ENCODE results near the gene ADAMTS2.

DNA sequence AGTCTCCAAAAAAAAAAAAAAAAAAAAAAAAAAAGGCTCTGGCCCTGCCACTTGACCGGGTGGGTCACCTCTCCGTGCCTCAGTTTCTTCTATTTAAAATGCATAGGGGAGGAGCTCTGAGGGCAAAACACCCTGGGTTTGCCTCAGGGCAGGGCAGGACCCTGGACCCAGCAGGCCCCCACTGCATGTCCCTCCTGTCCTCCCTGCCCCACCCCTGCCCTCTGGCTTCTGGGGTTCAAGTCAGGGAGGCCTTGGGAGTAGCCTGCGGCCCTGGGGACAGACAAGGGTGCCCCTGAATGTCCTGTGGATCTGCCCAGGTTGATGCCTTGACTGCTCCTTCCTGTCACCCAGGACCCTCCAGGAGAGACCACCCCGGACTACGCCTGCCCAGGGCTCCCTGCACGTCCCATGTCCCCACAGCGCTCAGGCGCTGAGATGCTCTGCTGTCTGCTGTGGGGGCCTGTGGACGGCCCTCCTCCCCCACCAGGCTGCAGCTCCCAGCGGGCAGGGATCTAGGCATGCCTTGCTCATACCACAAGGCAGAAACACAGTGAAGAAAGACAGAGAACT lies 35.4 kb downstream of the ADAMTS2 start:
- TF ChIP-seq, protein P1, sequence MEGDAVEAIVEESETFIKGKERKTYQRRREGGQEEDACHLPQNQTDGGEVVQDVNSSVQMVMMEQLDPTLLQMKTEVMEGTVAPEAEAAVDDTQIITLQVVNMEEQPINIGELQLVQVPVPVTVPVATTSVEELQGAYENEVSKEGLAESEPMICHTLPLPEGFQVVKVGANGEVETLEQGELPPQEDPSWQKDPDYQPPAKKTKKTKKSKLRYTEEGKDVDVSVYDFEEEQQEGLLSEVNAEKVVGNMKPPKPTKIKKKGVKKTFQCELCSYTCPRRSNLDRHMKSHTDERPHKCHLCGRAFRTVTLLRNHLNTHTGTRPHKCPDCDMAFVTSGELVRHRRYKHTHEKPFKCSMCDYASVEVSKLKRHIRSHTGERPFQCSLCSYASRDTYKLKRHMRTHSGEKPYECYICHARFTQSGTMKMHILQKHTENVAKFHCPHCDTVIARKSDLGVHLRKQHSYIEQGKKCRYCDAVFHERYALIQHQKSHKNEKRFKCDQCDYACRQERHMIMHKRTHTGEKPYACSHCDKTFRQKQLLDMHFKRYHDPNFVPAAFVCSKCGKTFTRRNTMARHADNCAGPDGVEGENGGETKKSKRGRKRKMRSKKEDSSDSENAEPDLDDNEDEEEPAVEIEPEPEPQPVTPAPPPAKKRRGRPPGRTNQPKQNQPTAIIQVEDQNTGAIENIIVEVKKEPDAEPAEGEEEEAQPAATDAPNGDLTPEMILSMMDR (IDR thresholded peaks at IDR 0.05; ENCODE audit: insufficient read depth, low read depth, low read length): no peak
- TF ChIP-seq EZH2 (IDR thresholded peaks at IDR 0.05; ENCODE audit: insufficient read depth, low read length): no peak

Measured in astrocyte (in vitro differentiated cells and primary cell).